B cell (primary cell): Measurements from ENCODE around the gene RNGTT. TPM values are rescaled to one million over a fixed set of nuclear protein-coding genes. Genes with fewer than 3 reads are reported as not detected.
"Not testable (repeated sequence)": the region's sequence is repeated elsewhere in the genome, so short reads cannot be mapped to it uniquely, and the experiment has no call there.

ENCODE experiments used
- ATAC-seq: fragments of 200-7000 bp; cut with Tn5 transposase; one replicate; pipeline ENCODE4 v1.10.0; 2021; ENCODE audit warnings: low read depth, mild to moderate bottlenecking, moderate number of reproducible peaks, moderate library complexity
- CTCF ChIA-PET: fragments of 350-600 bp; sonication (Branson Sonifier 250); formaldehyde crosslinking; loops from one replicate; lab custom pipeline; 2021; ENCODE audit warnings: antibody characterized with exemption, inconsistent platforms; lab: Charles Lee
- POLR2A ChIA-PET: fragments of 350-600 bp; sonication (Branson Sonifier 250); formaldehyde crosslinking; loops from one replicate; lab custom pipeline; 2021; ENCODE audit warnings: antibody characterized with exemption; lab: Charles Lee
- DNase-seq: peaks from one replicate; pipeline ENCODE4 v3.0.0; 2013
- H2AFZ ChIP-seq: 2 replicates; pipeline ENCODE4 v1.6.1; 2012; ENCODE audit warnings: mild to moderate bottlenecking, low read depth, low read length; ENCODE audit not compliant: insufficient read depth, poor library complexity, severe bottlenecking
- H3K27ac ChIP-seq, 2 donors: 1 replicate in 1 of 2; 2 replicates in 1 of 2; pipeline ENCODE4 v1.5.1; 2012 to 2013; ENCODE audit warnings: low read length in 2 of 2, mild to moderate bottlenecking in 2 of 2, moderate library complexity in 1 of 2
- H3K27me3 ChIP-seq, 4 experiments: fragments of 200-600 bp in 1 of 4; sonication (generic) in 1 of 4; replicated peaks in 1 of 4; 1 replicate in 2 of 4; 2 replicates in 2 of 4; pipeline versions ENCODE4 v1.6.1 to v1.7.0; 2013 to 2016; ENCODE audit warnings: low read length in 3 of 4, mild to moderate bottlenecking in 2 of 4, mixed read lengths in 1 of 4, moderate library complexity in 1 of 4; ENCODE audit not compliant: insufficient read depth in 4 of 4, control insufficient read depth in 3 of 4; ENCODE audit errors: control extremely low read depth in 1 of 4
- H3K36me3 ChIP-seq, 2 experiments: replicated peaks in 1 of 2; 1 replicate in 1 of 2; 2 replicates in 1 of 2; pipeline versions ENCODE4 v1.6.1 to v1.7.1; 2013; ENCODE audit warnings: low read length in 1 of 2; ENCODE audit not compliant: insufficient read depth in 2 of 2, control insufficient read depth in 1 of 2; ENCODE audit errors: control extremely low read depth in 1 of 2, extremely low read depth in 1 of 2
- H3K4me1 ChIP-seq, 2 donors: fragments of 200-600 bp in 1 of 2; sonication (generic) in 1 of 2; 1 replicate in 1 of 2; 2 replicates in 1 of 2; pipeline versions ENCODE4 v1.5.1 to v1.6.1; 2013 to 2017; ENCODE audit warnings: low read length in 2 of 2; ENCODE audit not compliant: control insufficient read depth in 2 of 2, insufficient read depth in 2 of 2
- H3K4me2 ChIP-seq: replicated peaks from 2 replicates; pipeline ENCODE3; 2012; ENCODE audit warnings: mild to moderate bottlenecking, low read depth, low read length; ENCODE audit not compliant: poor library complexity, severe bottlenecking
- H3K4me3 ChIP-seq, 5 experiments: fragments of 200-600 bp in 1 of 5; sonication (generic) in 1 of 5; 1 replicate in 3 of 5; 2 replicates in 2 of 5; pipeline versions ENCODE4 v1.5.1 to v1.7.0; 2011 to 2016; ENCODE audit warnings: low read length in 4 of 5, mild to moderate bottlenecking in 4 of 5, low read depth in 2 of 5, control low read depth in 1 of 5, moderate library complexity in 1 of 5; ENCODE audit not compliant: insufficient read depth in 1 of 5; ENCODE audit errors: control extremely low read depth in 1 of 5, extremely low read depth in 1 of 5
- H3K79me2 ChIP-seq: fragments of 200-600 bp; sonication (generic); one replicate; pipeline ENCODE4 v1.6.0; 2016; ENCODE audit warnings: low read length; ENCODE audit not compliant: control insufficient read depth, insufficient read depth
- H3K9ac ChIP-seq: fragments of 200-600 bp; sonication (generic); 2 replicates; pipeline ENCODE4 v1.6.1; 2017; ENCODE audit warnings: mild to moderate bottlenecking, low read length, moderate library complexity
- H3K9me3 ChIP-seq, 3 donors: one replicate each; pipeline versions ENCODE4 v1.6.1 to v1.7.1; 2013; ENCODE audit warnings: low read length in 2 of 3; ENCODE audit not compliant: control insufficient read depth in 2 of 3, insufficient read depth in 1 of 3; ENCODE audit errors: control extremely low read depth in 1 of 3
- H4K20me1 ChIP-seq: 2 replicates; pipeline ENCODE4 v1.6.0; 2012; ENCODE audit warnings: mild to moderate bottlenecking, low read length; ENCODE audit not compliant: insufficient read depth, control insufficient read depth, poor library complexity, severe bottlenecking
- H3K27ac Mint-ChIP-seq: one replicate; pipeline ENCODE4 v1.8.0; 2021; ENCODE audit warnings: mixed read lengths
- H3K27me3 Mint-ChIP-seq: one replicate; pipeline ENCODE4 v1.8.0; 2021; ENCODE audit warnings: mixed read lengths
- H3K4me1 Mint-ChIP-seq: one replicate; pipeline ENCODE4 v1.8.0; 2021; ENCODE audit warnings: mixed read lengths
- H3K4me3 Mint-ChIP-seq: one replicate; pipeline ENCODE4 v1.8.0; 2021; ENCODE audit warnings: mixed read lengths
- H3K9me3 Mint-ChIP-seq: one replicate; pipeline ENCODE4 v1.8.0; 2022; ENCODE audit warnings: mixed read lengths; ENCODE audit not compliant: insufficient read depth
- EZH2 ChIP-seq: IDR thresholded peaks from 2 replicates; pipeline ENCODE4 v1.6.1; 2012; ENCODE audit warnings: borderline replicate concordance, low read depth, mild to moderate bottlenecking, moderate library complexity, low read length; ENCODE audit not compliant: insufficient read depth, poor library complexity, severe bottlenecking
- WGBS: methylation state at CpG from one replicate; pipeline ENCODE4 v1.1.5; 2013; ENCODE audit warnings: missing lambda C conversion rate; ENCODE audit not compliant: insufficient coverage; 5-methylcytosine and 5-hydroxymethylcytosine counted together
- intact Hi-C: fragments of 100-400 bp; cut with micrococcal nuclease; formaldehyde crosslinking; loops from one replicate; pipeline ENCODE4 v1.10.0; 2022
- polyA plus RNA-seq: library from polyadenylated mRNA; depleted of rRNA; stranded (reverse); fragments of >200 nt; gene quantifications from 2 replicates; pipeline ENCODE4 v1.2.3, GENCODE V29; 2012
- total RNA-seq, 2 donors: library from RNA; stranded (reverse); fragments of 120-200 nt in 1 of 2; gene quantifications; 1 replicate in 1 of 2; 2 replicates in 1 of 2; pipeline versions ENCODE4 v1.2.3 to v1.2.4, GENCODE V29; 2013 to 2022
- TF ChIP-seq, protein P1 (sequence below): fragments of 200-600 bp; IDR thresholded peaks from one replicate; pipeline ENCODE4 v1.8.0; 2022; ENCODE audit warnings: antibody characterized with exemption, mild to moderate bottlenecking

The RNGTT gene
- total and polyA plus RNA-seq, 2 donors (not counting 1 experiment from before 2014, with no cell fraction given), result 10.8 to 29.1 TPM

DNA sequence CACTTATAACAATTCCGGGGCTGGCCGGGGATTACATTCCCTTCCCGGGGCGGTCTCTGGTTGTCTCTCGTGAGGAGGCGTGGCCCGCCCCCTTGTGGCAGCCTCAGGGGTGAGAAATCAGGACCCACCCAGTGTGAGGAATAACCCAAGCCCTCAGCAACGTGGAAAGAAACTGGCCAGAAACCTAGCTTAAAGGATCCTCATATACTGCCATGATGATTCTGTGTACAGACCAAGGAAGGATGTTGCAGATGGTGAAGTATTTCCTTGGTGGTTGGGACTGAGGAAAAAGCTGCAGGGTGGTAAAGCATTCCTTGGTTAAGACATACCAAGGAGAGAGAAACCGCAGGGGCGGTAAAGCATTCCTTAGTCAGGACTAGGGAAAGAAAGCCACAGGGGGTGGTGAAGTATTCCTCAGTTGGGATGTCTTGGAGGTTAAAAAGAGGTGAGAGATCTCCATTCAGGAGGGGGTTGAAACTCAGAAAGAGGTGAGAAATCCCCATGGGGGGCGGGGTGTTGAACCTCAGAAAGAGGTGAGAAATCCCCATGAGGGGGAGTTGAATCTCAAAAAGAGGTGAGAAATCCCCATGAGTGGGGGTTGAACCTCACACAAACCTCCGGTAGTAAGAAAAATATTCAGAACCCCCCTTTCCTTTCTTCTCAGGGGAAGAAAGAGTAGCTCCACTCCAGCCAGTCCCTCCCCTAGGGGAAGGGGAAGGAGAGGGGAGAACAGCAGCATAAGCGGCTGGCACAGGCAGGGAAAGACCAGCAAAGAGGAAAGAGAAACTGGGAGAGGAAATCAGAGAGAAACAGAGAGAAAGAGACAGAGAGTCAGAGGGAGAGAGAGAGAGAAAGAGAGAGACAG, 238.1 kb downstream of the RNGTT start:
- 95% methylated on average over 4 of the region's 13 CpGs for WGBS
- no peak for ATAC-seq
- H3K9me3 Mint-ChIP-seq, result no peaks in the 10 kb centered on the region
- H3K4me2 ChIP-seq, result no peak overlapping the region
- H2AFZ ChIP-seq, result no peak overlapping the region
- TF ChIP-seq, protein P1, sequence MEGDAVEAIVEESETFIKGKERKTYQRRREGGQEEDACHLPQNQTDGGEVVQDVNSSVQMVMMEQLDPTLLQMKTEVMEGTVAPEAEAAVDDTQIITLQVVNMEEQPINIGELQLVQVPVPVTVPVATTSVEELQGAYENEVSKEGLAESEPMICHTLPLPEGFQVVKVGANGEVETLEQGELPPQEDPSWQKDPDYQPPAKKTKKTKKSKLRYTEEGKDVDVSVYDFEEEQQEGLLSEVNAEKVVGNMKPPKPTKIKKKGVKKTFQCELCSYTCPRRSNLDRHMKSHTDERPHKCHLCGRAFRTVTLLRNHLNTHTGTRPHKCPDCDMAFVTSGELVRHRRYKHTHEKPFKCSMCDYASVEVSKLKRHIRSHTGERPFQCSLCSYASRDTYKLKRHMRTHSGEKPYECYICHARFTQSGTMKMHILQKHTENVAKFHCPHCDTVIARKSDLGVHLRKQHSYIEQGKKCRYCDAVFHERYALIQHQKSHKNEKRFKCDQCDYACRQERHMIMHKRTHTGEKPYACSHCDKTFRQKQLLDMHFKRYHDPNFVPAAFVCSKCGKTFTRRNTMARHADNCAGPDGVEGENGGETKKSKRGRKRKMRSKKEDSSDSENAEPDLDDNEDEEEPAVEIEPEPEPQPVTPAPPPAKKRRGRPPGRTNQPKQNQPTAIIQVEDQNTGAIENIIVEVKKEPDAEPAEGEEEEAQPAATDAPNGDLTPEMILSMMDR, result no peak
- TF ChIP-seq EZH2, result no peak
- H3K4me1 ChIP-seq, result peaks cover 0 to 6% of the 10 kb centered on the region in 2 donors
- no peaks in the 10 kb centered on the region for H3K79me2 ChIP-seq
- no peaks in the 10 kb centered on the region for H3K27me3 ChIP-seq
- H3K4me3 ChIP-seq, result no peak overlapping the region
- no peak overlapping the region for H3K27ac ChIP-seq
- no peak overlapping the region for H3K9ac ChIP-seq
- peak; percentile 22 for DNase-seq
- H3K4me3 Mint-ChIP-seq, result no peak overlapping the region
- POLR2A ChIA-PET, result no interaction called here
- intact Hi-C loops, result no loop called here
- H3K27me3 Mint-ChIP-seq, result no peaks in the 10 kb centered on the region
- CTCF ChIA-PET, result no interaction called here
- H3K4me1 Mint-ChIP-seq, result peaks cover 10% of the 10 kb centered on the region
- no peaks in the 10 kb centered on the region for H4K20me1 ChIP-seq
- no peak overlapping the region for H3K27ac Mint-ChIP-seq
- H3K36me3 ChIP-seq, result peaks cover 0 to 2% of the 10 kb centered on the region in 2 experiments
- H3K9me3 ChIP-seq, result no peaks in the 10 kb centered on the region

DNA sequence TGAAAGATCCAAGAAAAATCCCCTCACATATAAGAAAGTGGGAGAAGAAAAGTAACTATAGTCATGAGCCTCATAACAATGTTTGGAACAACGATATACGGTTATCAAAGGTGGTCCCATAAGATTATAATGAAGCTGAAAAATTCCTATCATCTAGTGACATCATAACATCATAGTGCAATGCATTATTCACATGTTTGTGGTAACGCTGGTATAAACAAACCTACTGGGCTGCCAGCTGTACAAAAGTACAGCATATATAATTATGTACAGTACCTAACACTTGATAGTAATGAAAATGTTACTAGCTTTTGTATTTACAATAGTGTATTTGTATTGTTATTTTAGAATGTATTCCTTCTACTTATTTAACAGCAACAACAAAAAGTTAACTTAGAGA, 240.7 kb downstream of the RNGTT start:
- ATAC-seq, result no peak
- ChIA-PET POLR2A (no interaction called here), CTCF (no interaction called here)
- Mint-ChIP-seq H3K4me1 (peaks cover 10% of the 10 kb centered on the region), H3K9me3 (no peaks in the 10 kb centered on the region), H3K4me3 (no peak overlapping the region), H3K27me3 (no peaks in the 10 kb centered on the region), H3K27ac (no peak overlapping the region)
- Histone ChIP-seq H4K20me1 (no peaks in the 10 kb centered on the region), H3K27me3 (no peaks in the 10 kb centered on the region), H3K9ac (no peak overlapping the region), H3K4me2 (no peak overlapping the region), H3K79me2 (no peaks in the 10 kb centered on the region), H2AFZ (no peak overlapping the region), H3K36me3 (peaks cover 0 to 2% of the 10 kb centered on the region in 2 experiments), H3K27ac (no peak overlapping the region), H3K4me3 (no peak overlapping the region), H3K4me1 (peaks cover 0 to 6% of the 10 kb centered on the region in 2 donors), H3K9me3 (no peaks in the 10 kb centered on the region)
- WGBS, result no CpG with 5 or more reads among the region's 3 CpGs
- no peak for DNase-seq
- intact Hi-C loops, result no loop called here
- TF ChIP-seq, protein P1, result no peak
- TF ChIP-seq EZH2, result no peak

DNA sequence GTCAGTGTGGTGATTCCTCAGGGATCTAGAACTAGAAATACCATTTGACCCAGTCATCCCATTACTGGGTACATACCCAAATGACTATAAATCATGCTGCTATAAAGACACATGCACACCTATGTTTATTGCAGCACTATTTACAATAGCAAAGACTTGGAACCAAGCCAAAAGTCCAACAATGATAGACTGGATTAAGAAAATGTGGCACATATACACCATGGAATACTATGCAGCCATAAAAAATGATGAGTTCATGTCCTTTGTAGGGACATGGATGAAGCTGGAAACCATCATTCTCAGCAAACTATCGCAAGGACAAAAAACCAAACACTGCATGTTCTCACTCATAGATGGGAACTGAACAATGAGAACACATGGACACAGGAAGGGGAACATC, 247.0 kb downstream of the RNGTT start:
- H3K79me2 ChIP-seq, H3K27ac ChIP-seq, H3K9me3 Mint-ChIP-seq, H3K27me3 ChIP-seq, H3K36me3 ChIP-seq, H3K4me3 ChIP-seq, H3K4me3 Mint-ChIP-seq, H3K4me1 ChIP-seq, ATAC-seq, H3K27ac Mint-ChIP-seq, intact Hi-C loops, DNase-seq, H3K4me2 ChIP-seq, H4K20me1 ChIP-seq, H2AFZ ChIP-seq, H3K9me3 ChIP-seq, H3K27me3 Mint-ChIP-seq, H3K9ac ChIP-seq, H3K4me1 Mint-ChIP-seq, POLR2A ChIA-PET, CTCF ChIA-PET: not testable (repeated sequence)
- no CpG with 5 or more reads among the region's 1 CpG for WGBS
